Epithelial cell of proximal tubule (primary cell): ENCODE data around the gene PTCD2. TPM values are rescaled to one million over a fixed set of nuclear protein-coding genes. Genes with fewer than 3 reads are reported as not detected.
"Not testable (repeated sequence)": the region's sequence is repeated elsewhere in the genome, so short reads cannot be mapped to it uniquely, and the experiment has no call there.

Experiments used
- DNase-seq: peaks from one replicate; pipeline ENCODE4 v3.0.0-alpha.2; 2011; ENCODE audit warnings: low read depth
- H3K4me3 ChIP-seq: 2 replicates; pipeline ENCODE4 v1.5.1; 2011; ENCODE audit warnings: low read depth, mild to moderate bottlenecking, low read length
- CTCF ChIP-seq: conservative IDR thresholded peaks from 2 replicates; pipeline ENCODE4 v1.5.1; 2012; ENCODE audit warnings: low read depth, mild to moderate bottlenecking, low read length
- total RNA-seq: library from RNA; depleted of rRNA; stranded (reverse); fragments of >200 nt; gene quantifications from 2 replicates; pipeline ENCODE4 v1.2.3, GENCODE V29; 2015

Gene PTCD2
- total RNA-seq, 1 donor from 2014 or later: 6.6 TPM

- DNase-seq: no peak
- peak overlapping the region; percentile 81 for H3K4me3 ChIP-seq
- no peak for TF ChIP-seq CTCF
Measured at GRCh38 chr5:72307573-72307967, 12.6 kb upstream of the PTCD2 start.

GRCh38 chr5:72307968-72308852 is 12.0 kb upstream of the PTCD2 start:
- peak; percentile 86 for TF ChIP-seq CTCF
- peak; percentile 71 for DNase-seq
- H3K4me3 ChIP-seq: peak overlapping the region; percentile 81

GRCh38 chr5:72308853-72309191 is 11.4 kb upstream of the PTCD2 start:
- no peak for TF ChIP-seq CTCF
- H3K4me3 ChIP-seq: peak overlapping the region; percentile 81

GRCh38 chr5:72313141-72313540 is 7.0 kb upstream of the PTCD2 start:
- H3K4me3 ChIP-seq: no peak overlapping the region
- DNase-seq: no peak
- no peak for TF ChIP-seq CTCF

More at GRCh38 chr5:72308853-72309191, 11.4 kb upstream of the PTCD2 start:
- no peak for DNase-seq

GRCh38 chr5:72314571-72315172 is 5.5 kb upstream of the PTCD2 start:
- H3K4me3 ChIP-seq: no peak overlapping the region
- no peak for DNase-seq
- TF ChIP-seq CTCF: peak; percentile 39

- DNase-seq: not testable (repeated sequence)
- peak overlapping the region; percentile 91 for H3K4me3 ChIP-seq
Measured at GRCh38 chr5:72319435-72319975, 668 bp upstream of the PTCD2 start.

- no peak overlapping the region for H3K4me3 ChIP-seq
- no peak for TF ChIP-seq CTCF
- DNase-seq: no peak
Measured at GRCh38 chr5:72324189-72324825, 4.1 kb downstream of the PTCD2 start.
